Measurements from ENCODE around the gene CLMN. TPM values are rescaled to one million over a fixed set of nuclear protein-coding genes. Genes with fewer than 3 reads are reported as not detected.

Gene CLMN
- total RNA-seq, 1 donor = 1.1 TPM

- TF ChIP-seq, protein P1, sequence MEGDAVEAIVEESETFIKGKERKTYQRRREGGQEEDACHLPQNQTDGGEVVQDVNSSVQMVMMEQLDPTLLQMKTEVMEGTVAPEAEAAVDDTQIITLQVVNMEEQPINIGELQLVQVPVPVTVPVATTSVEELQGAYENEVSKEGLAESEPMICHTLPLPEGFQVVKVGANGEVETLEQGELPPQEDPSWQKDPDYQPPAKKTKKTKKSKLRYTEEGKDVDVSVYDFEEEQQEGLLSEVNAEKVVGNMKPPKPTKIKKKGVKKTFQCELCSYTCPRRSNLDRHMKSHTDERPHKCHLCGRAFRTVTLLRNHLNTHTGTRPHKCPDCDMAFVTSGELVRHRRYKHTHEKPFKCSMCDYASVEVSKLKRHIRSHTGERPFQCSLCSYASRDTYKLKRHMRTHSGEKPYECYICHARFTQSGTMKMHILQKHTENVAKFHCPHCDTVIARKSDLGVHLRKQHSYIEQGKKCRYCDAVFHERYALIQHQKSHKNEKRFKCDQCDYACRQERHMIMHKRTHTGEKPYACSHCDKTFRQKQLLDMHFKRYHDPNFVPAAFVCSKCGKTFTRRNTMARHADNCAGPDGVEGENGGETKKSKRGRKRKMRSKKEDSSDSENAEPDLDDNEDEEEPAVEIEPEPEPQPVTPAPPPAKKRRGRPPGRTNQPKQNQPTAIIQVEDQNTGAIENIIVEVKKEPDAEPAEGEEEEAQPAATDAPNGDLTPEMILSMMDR (IDR thresholded peaks at IDR 0.05; ENCODE audit: extremely low read depth, low read depth, low read length) = no peak
- no peak overlapping the region for H3K27ac ChIP-seq (ENCODE audit: low read depth, low read length)
- H2AFZ ChIP-seq (ENCODE audit: low read length) = no peak overlapping the region
- peaks cover 13% of the 10 kb centered on the region for H3K27me3 ChIP-seq (ENCODE audit: insufficient read depth, low read length)
- H4K20me1 ChIP-seq (ENCODE audit: insufficient read depth, low read length) = no peaks in the 10 kb centered on the region
- DNase-seq (ENCODE audit: insufficient read length, low spot score, missing footprints) = no peak
- no peaks in the 10 kb centered on the region for H3K79me2 ChIP-seq (ENCODE audit: insufficient read depth, low read length)
- no peaks in the 10 kb centered on the region for H3K9me3 ChIP-seq (ENCODE audit: low read depth, low read length)
- no peaks in the 10 kb centered on the region for H3K36me3 ChIP-seq (ENCODE audit: insufficient read depth, low read length)
- no peaks in the 10 kb centered on the region for H3K4me1 ChIP-seq (ENCODE audit: insufficient read depth, low read length)
- H3K4me3 ChIP-seq (ENCODE audit: insufficient read depth, low read length) = no peak overlapping the region
- H3K4me2 ChIP-seq (ENCODE audit: insufficient read depth, low read length) = no peak overlapping the region
Observed at GRCh38 chr14:95302667-95303506, 16.8 kb downstream of the CLMN start.

- Histone ChIP-seq H3K4me3 (ENCODE audit: insufficient read depth, low read length) (no peak overlapping the region), H4K20me1 (ENCODE audit: insufficient read depth, low read length) (no peaks in the 10 kb centered on the region), H3K9me3 (ENCODE audit: low read depth, low read length) (no peaks in the 10 kb centered on the region), H3K27me3 (ENCODE audit: insufficient read depth, low read length) (peaks cover 4% of the 10 kb centered on the region), H3K79me2 (ENCODE audit: insufficient read depth, low read length) (no peaks in the 10 kb centered on the region), H3K4me2 (ENCODE audit: insufficient read depth, low read length) (no peak overlapping the region), H3K4me1 (ENCODE audit: insufficient read depth, low read length) (no peaks in the 10 kb centered on the region), H3K36me3 (ENCODE audit: insufficient read depth, low read length) (no peaks in the 10 kb centered on the region), H2AFZ (ENCODE audit: low read length) (no peak overlapping the region), H3K27ac (ENCODE audit: low read depth, low read length) (no peak overlapping the region)
- TF ChIP-seq, protein P1 (IDR thresholded peaks at IDR 0.05; ENCODE audit: extremely low read depth, low read depth, low read length) = no peak
- DNase-seq (ENCODE audit: insufficient read length, low spot score, missing footprints) = peak; percentile 73
Observed at GRCh38 chr14:95301527-95302187, 18.1 kb downstream of the CLMN start.

GRCh38 chr14:95300697-95301526 lies 18.8 kb downstream of the CLMN start:
- Histone ChIP-seq H3K9me3 (ENCODE audit: low read depth, low read length) (no peaks in the 10 kb centered on the region), H3K36me3 (ENCODE audit: insufficient read depth, low read length) (no peaks in the 10 kb centered on the region), H3K27me3 (ENCODE audit: insufficient read depth, low read length) (peaks cover 4% of the 10 kb centered on the region), H3K4me2 (ENCODE audit: insufficient read depth, low read length) (no peak overlapping the region), H3K4me1 (ENCODE audit: insufficient read depth, low read length) (no peaks in the 10 kb centered on the region), H3K79me2 (ENCODE audit: insufficient read depth, low read length) (no peaks in the 10 kb centered on the region), H3K4me3 (ENCODE audit: insufficient read depth, low read length) (no peak overlapping the region), H3K27ac (ENCODE audit: low read depth, low read length) (no peak overlapping the region), H4K20me1 (ENCODE audit: insufficient read depth, low read length) (no peaks in the 10 kb centered on the region), H2AFZ (ENCODE audit: low read length) (no peak overlapping the region)
- TF ChIP-seq, protein P1 (IDR thresholded peaks at IDR 0.05; ENCODE audit: extremely low read depth, low read depth, low read length) = no peak
- no peak for DNase-seq (ENCODE audit: insufficient read length, low spot score, missing footprints)
